Measurements from ENCODE around the gene SCLY. TPM values are rescaled to one million over a fixed set of nuclear protein-coding genes. Genes with fewer than 3 reads are reported as not detected.
A peak's percentile ranks its signal among the peaks of the same experiment; 100 is the strongest.

The SCLY gene
- total RNA-seq = 10 to 100 TPM; 11.2 to 19.8 (median 19.5) TPM
- long read RNA-seq, donor 1, transcript SCLY-201 (12 exons, 2,562 nt) = major isoform, 9 of 16 reads
- long read RNA-seq, donor 1, partial matches to known transcripts = 2 of 16 reads
- long read RNA-seq, donor 1, other reads (novel, unspliced or antisense) = 3 of 16 reads
- long read RNA-seq, donor 2, partial matches to known transcripts = 1 of 6 reads
- long read RNA-seq, donor 2, other reads (novel, unspliced or antisense) = 3 of 6 reads

GRCh38 chr2:238060542-238061314 lies at the start of gene SCLY:
SCLY (plus strand) TSS chr2:238061001; CDS start chr2:238061055, 54 bp downstream.
- Histone ChIP-seq H3K4me3 (peak within 1 kb of the TSS; percentile 74), H3K9me3 (no peaks in the 10 kb centered on the region), H3K36me3 (ENCODE audit: low read depth) (no peaks in the 10 kb centered on the region), H3K4me1 (ENCODE audit: low read depth) (peaks cover 9% of the 10 kb centered on the region)
- peak; percentile 98 for ATAC-seq
- intact Hi-C loops (cut with DNase I, micrococcal nuclease) = no loop called here
- no peak for TF ChIP-seq CTCF (IDR thresholded peaks at IDR 0.05)
- DNase-seq = peak; percentile 96 to 99 (median 98)

GRCh38 chr2:238013806-238014205 lies 47.0 kb upstream of the SCLY start:
- ATAC-seq = no peak
- DNase-seq = no peak
- intact Hi-C loops (cut with DNase I, micrococcal nuclease) = no loop called here
- Histone ChIP-seq H3K9me3 (no peaks in the 10 kb centered on the region), H3K4me1 (ENCODE audit: low read depth) (no peaks in the 10 kb centered on the region), H3K36me3 (ENCODE audit: low read depth) (no peaks in the 10 kb centered on the region), H3K4me3 (no peak overlapping the region)
- TF ChIP-seq CTCF (IDR thresholded peaks at IDR 0.05) = no peak

- no peak for DNase-seq
- H3K4me3 ChIP-seq = no peak overlapping the region
- no peaks in the 10 kb centered on the region for H3K9me3 ChIP-seq
- no peak for TF ChIP-seq CTCF (IDR thresholded peaks at IDR 0.05)
- no peak for ATAC-seq
- H3K36me3 ChIP-seq (ENCODE audit: low read depth) = no peaks in the 10 kb centered on the region
- intact Hi-C loops (cut with DNase I, micrococcal nuclease) = no loop called here
- no peaks in the 10 kb centered on the region for H3K4me1 ChIP-seq (ENCODE audit: low read depth)
These were observed 45.1 kb upstream of the SCLY start for GRCh38 chr2:238015705-238016104.

GRCh38 chr2:238016526-238016925 lies 44.3 kb upstream of the SCLY start:
- ATAC-seq (no peak), DNase-seq (no peak)
- H3K4me3 ChIP-seq = no peak overlapping the region
- no peaks in the 10 kb centered on the region for H3K36me3 ChIP-seq (ENCODE audit: low read depth)
- H3K4me1 ChIP-seq (ENCODE audit: low read depth) = no peaks in the 10 kb centered on the region
- H3K9me3 ChIP-seq = no peaks in the 10 kb centered on the region
- intact Hi-C loops (cut with DNase I, micrococcal nuclease) = no loop called here
- TF ChIP-seq CTCF (IDR thresholded peaks at IDR 0.05) = no peak

GRCh38 chr2:238019962-238020361 lies 40.8 kb upstream of the SCLY start:
- intact Hi-C loops (cut with DNase I, micrococcal nuclease) = no loop called here
- no peak for DNase-seq
- Histone ChIP-seq H3K36me3 (ENCODE audit: low read depth) (no peaks in the 10 kb centered on the region), H3K9me3 (no peaks in the 10 kb centered on the region), H3K4me3 (no peak overlapping the region), H3K4me1 (ENCODE audit: low read depth) (no peaks in the 10 kb centered on the region)
- no peak for TF ChIP-seq CTCF (IDR thresholded peaks at IDR 0.05)
- ATAC-seq = no peak
